ENCODE results near the gene TSNAX.
A peak's percentile ranks its signal among the peaks of the same experiment; 100 is the strongest.

TSNAX gene

GRCh38 chr1:231507476-231508355 lies 20.8 kb upstream of the TSNAX start:
- no peak for DNase-seq (ENCODE audit: low spot score)
- TF ChIP-seq CTCF (IDR thresholded peaks at IDR 0.05; ENCODE audit: borderline replicate concordance, control extremely low read depth, extremely low read depth, insufficient read depth, missing control alignments), result no peak
- in situ Hi-C loops (cut with MboI; ENCODE audit: low sequenced_read_pairs, unreplicated experiment), result no loop called here

- in situ Hi-C loops (cut with MboI; ENCODE audit: low sequenced_read_pairs, unreplicated experiment), result no loop called here
- TF ChIP-seq CTCF (IDR thresholded peaks at IDR 0.05; ENCODE audit: borderline replicate concordance, control extremely low read depth, extremely low read depth, insufficient read depth, missing control alignments), result no peak
- DNase-seq (ENCODE audit: low spot score), result no peak
Observed at GRCh38 chr1:231508497-231508896, 20.0 kb upstream of the TSNAX start.

GRCh38 chr1:231508941-231509340 lies 19.5 kb upstream of the TSNAX start:
- no peak for DNase-seq (ENCODE audit: low spot score)
- TF ChIP-seq CTCF (IDR thresholded peaks at IDR 0.05; ENCODE audit: borderline replicate concordance, control extremely low read depth, extremely low read depth, insufficient read depth, missing control alignments), result no peak
- in situ Hi-C loops (cut with MboI; ENCODE audit: low sequenced_read_pairs, unreplicated experiment), result no loop called here

GRCh38 chr1:231512147-231512698 lies 16.2 kb upstream of the TSNAX start:
- in situ Hi-C loops (cut with MboI; ENCODE audit: low sequenced_read_pairs, unreplicated experiment), result no loop called here
- no peak for TF ChIP-seq CTCF (IDR thresholded peaks at IDR 0.05; ENCODE audit: borderline replicate concordance, control extremely low read depth, extremely low read depth, insufficient read depth, missing control alignments)
- DNase-seq (ENCODE audit: low spot score), result peak; percentile 44

- TF ChIP-seq CTCF (IDR thresholded peaks at IDR 0.05; ENCODE audit: borderline replicate concordance, control extremely low read depth, extremely low read depth, insufficient read depth, missing control alignments), result no peak
- DNase-seq (ENCODE audit: low spot score), result no peak
- in situ Hi-C loops (cut with MboI; ENCODE audit: low sequenced_read_pairs, unreplicated experiment), result no loop called here
Observed at GRCh38 chr1:231515748-231516147, 12.7 kb upstream of the TSNAX start.

GRCh38 chr1:231517076-231517475 lies 11.4 kb upstream of the TSNAX start:
- no peak for DNase-seq (ENCODE audit: low spot score)
- no peak for TF ChIP-seq CTCF (IDR thresholded peaks at IDR 0.05; ENCODE audit: borderline replicate concordance, control extremely low read depth, extremely low read depth, insufficient read depth, missing control alignments)
- in situ Hi-C loops (cut with MboI; ENCODE audit: low sequenced_read_pairs, unreplicated experiment), result no loop called here
